Motor neuron (in vitro differentiated cells): ENCODE data around the gene IFI35. TPM values are rescaled to one million over a fixed set of nuclear protein-coding genes. Genes with fewer than 3 reads are reported as not detected.
A peak's percentile ranks its signal among the peaks of the same experiment; 100 is the strongest.
"Not testable (repeated sequence)": the region's sequence is repeated elsewhere in the genome, so short reads cannot be mapped to it uniquely, and the experiment has no call there.

Experiments
- ATAC-seq, 8 experiments: fragments of 200-7000 bp; cut with Tn5 transposase; replicated peaks in 6 of 8; 2 replicates each; pipeline ENCODE4 v1.8.0; 2021; ENCODE audit warnings: mild to moderate bottlenecking in 8 of 8, moderate library complexity in 8 of 8
- H3K27ac ChIP-seq, 2 donors: fragments of 250-450 bp; sonication (Bioruptor Pico); 2 replicates each; pipeline ENCODE4 v1.9.0; 2021; ENCODE audit warnings: antibody characterized with exemption in 2 of 2, mild to moderate bottlenecking in 2 of 2, moderate library complexity in 1 of 2
- H3K4me1 ChIP-seq, 2 donors: fragments of 250-450 bp; sonication (Bioruptor Pico); replicated peaks in 1 of 2; 2 replicates each; pipeline ENCODE4 v1.6.1; 2021; ENCODE audit warnings: antibody characterized with exemption in 2 of 2, mild to moderate bottlenecking in 2 of 2, moderate library complexity in 1 of 2
- H3K4me3 ChIP-seq, 5 donors: fragments of 250-450 bp; sonication (Bioruptor Pico); 2 replicates each; pipeline ENCODE4 v1.9.0; 2021; ENCODE audit warnings: antibody characterized with exemption in 5 of 5, mild to moderate bottlenecking in 5 of 5, moderate library complexity in 4 of 5
- WGBS, 10 experiments: fragments of 450-650 bp; shearing (Covaris generic); methylation state at CpG; one replicate each; pipeline ENCODE4 v1.0.0; 2022; 5-methylcytosine and 5-hydroxymethylcytosine counted together
- in situ Hi-C, 9 experiments: fragments of 400-800 bp; cut with MboI; loops; one replicate each; pipeline ENCODE4 v1.15.0; 2021; ENCODE audit warnings: low sequenced_read_pairs in 9 of 9, low pct_unique_long_range_greater_than_20kb in 2 of 9; ENCODE audit not compliant: unreplicated experiment in 9 of 9
- total RNA-seq, 8 experiments: library from RNA; unstranded; fragments of 300-600 nt; gene quantifications; 2 replicates each; pipeline versions ENCODE4 v1.2.3 to v1.2.4, GENCODE V29; 2022

Gene IFI35
- total RNA-seq, 8 experiments from 2014 or later: 0.76 to 57.9 (median 10.7) TPM; not detected in 1

DNA sequence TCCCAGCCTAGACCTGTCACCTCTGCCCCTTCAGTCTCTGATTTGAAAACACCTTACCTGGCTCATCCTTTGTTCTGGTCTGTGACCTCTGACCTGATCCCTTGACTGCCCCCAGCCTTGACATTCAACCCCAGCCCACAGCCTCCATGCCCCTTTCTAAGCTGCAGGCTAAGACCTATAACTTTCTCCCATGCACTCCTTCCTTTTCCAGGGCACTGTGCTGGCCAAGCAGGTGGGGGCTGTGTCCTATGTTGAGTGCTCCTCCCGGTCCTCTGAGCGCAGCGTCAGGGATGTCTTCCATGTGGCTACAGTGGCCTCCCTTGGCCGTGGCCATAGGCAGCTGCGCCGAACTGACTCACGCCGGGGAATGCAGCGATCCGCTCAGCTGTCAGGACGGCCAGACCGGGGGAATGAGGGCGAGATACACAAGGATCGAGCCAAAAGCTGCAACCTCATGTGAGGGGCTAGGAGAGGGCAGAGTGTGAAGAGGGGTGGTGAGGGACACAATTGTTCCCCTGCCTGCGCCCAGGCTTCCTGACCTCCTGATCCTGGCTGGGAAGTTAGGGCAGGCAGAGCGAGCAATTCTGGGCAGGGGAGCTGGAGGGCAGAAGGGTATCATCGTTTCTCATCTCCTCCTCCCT lies 21.8 kb downstream of the IFI35 start:
- 80 to 92% (median 82%) methylated on average over 1 to 14 of the region's 17 CpGs; no CpG with 5 or more reads in 3 of the 10 experiments for WGBS, 10 experiments
- Histone ChIP-seq H3K27ac (no peak overlapping the region), H3K4me1 (peaks cover 23 to 29% of the 10 kb centered on the region in 2 donors), H3K4me3 (no peak overlapping the region)
- in situ Hi-C loops: no loop called here
- ATAC-seq: no peak

DNA sequence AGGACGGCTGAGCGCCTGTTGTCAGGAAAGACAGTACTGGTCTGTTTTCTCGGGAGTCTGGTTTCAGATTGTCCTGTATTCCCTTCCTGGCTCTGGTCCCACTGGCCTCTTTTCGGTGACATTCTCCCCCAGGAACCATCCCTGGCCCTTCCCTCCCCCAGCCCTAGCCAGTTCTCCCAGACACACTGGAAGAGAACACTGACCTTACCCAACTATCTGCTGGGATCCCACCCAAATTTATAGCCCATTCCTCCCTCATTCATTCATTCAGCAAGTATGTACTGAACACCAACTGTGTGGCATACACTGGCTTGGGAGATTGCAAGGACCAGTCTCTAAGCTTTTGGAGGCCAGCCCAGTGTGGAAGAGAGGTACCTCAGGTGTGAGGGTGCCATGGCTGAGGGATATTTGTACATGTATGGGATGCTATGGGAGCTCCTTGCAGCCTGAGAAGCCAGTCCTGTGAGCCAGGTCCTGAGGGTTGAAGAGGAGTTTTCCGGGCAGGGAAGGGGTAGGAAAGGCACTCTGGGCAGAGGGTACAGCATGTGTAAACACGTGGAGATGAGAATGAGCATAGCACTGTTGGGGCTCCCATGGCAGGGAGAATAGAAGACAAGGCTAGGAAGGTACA lies 23.7 kb downstream of the IFI35 start:
- in situ Hi-C loops: no loop called here
- 56 to 89% (median 75%) methylated on average over 1 to 5 of the region's 6 CpGs; no CpG with 5 or more reads in 4 of the 10 experiments for WGBS, 10 experiments
- Histone ChIP-seq H3K4me3 (no peak overlapping the region), H3K4me1 (peaks cover 43 to 46% of the 10 kb centered on the region in 2 donors), H3K27ac (no peak overlapping the region)
- no peak for ATAC-seq

DNA sequence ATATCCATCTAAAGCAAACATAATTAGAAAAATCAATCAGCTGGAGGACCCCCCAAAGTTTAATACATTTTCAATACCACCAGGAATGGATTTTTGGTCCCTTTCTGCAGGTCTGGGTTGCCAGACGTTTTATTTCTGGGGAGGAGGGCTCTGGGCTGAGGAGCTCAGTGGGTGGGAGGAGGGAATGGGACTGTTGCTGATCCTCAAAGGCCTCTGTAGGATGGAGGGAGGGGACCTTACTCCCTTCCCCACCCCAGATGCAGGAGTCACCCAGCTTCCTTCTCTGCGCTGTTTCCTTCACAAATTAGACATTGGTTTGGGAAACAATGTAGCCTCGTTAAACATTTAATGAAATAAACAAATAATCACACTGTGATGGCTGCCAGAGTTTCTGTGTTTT lies 25.1 kb downstream of the IFI35 start:
- in situ Hi-C loops: no loop called here
- H3K4me1 ChIP-seq: peaks cover 47 to 49% of the 10 kb centered on the region in 2 donors

DNA sequence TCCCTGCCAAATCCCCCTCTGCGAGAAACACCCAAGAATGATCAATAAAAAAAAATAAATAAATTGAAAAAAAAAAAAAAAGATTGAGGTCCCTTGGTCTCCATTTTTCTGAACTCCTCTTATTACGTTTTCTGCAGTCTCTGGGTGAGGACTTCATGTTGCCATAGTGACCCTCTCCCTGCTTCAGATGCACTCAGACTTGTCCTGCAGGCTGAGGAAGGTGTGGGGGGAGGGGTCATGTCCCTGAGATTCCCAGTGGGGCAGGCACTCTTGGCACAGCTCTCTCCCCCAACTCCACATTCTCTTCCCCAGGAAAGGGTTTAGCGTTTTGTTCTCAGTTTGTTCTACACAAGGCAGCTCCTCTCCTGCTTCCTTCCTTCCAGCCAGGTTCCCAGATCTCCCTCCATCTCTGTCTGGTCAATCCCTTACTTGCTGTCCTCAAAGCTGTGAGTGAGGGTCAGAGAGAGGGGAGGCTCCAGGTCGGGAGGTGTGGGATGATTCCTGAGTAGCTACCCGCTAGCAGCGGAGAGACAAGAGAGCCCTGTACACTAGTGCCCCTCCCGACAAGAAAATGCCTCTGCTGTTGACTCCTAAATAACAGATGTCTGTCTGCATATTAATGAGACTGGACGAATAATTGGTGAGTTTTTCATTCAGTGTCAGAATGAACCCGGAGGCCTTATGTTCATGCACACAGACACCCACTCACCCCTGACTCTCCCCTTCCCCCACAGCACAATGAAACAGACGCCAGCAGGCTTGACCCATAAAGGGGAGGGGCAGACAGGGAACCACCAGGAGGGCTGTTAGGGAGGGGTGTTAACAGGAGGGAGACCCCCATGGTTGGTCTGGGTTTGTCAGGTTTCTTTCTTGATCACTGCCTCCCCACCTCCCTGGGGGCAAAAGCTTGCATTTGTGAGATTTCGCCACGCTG lies 27.6 kb downstream of the IFI35 start:
- ATAC-seq: peak; percentile 49 to 92 (median 71)
- Histone ChIP-seq H3K4me1 (peaks cover 53% of the 10 kb centered on the region in 2 donors), H3K27ac (peak overlapping the region; percentile 81 to 85), H3K4me3 (no peak overlapping the region)
- WGBS, 10 experiments: 0 to 100% (median 24%) methylated on average over 1 to 4 of the region's 12 CpGs; no CpG with 5 or more reads in 1 of the 10 experiments
- in situ Hi-C loops: no loop called here

More for the DNA sequence above, 25.1 kb downstream of the IFI35 start:
- Histone ChIP-seq H3K4me3 (no peak overlapping the region), H3K27ac (no peak overlapping the region)
- 40 to 100% (median 100%) methylated on average over 1 to 2 of the region's 3 CpGs; no CpG with 5 or more reads in 3 of the 10 experiments for WGBS, 10 experiments
- ATAC-seq: no peak

DNA sequence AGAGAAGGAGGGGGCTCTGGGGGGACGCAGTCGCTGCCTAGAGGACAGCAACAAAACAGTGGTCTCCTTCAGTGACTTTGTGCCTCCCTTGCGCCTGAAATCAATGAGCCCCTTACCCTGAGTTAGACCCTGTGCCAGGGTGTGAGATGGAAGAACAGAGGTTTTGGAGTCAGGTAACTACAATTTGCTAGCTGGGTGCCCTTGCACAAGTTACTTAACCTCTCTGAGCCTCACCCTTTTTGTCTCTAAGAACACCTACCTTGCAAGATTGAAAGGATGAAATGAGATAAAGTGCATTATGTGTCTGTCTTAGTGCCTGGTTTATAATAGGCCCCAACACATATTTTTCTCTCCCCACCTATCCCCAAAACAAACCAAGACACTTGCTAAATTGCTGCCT lies 28.3 kb downstream of the IFI35 start:
- in situ Hi-C loops: no loop called here
- peaks cover 54 to 58% of the 10 kb centered on the region in 2 donors for H3K4me1 ChIP-seq
- no peak for ATAC-seq
- H3K4me3 ChIP-seq: no peak overlapping the region
- 0 to 100% methylated on average over 1 of the region's 3 CpGs; no CpG with 5 or more reads in 8 of the 10 experiments for WGBS, 10 experiments
- H3K27ac ChIP-seq: peak overlapping the region; percentile 81 to 85

DNA sequence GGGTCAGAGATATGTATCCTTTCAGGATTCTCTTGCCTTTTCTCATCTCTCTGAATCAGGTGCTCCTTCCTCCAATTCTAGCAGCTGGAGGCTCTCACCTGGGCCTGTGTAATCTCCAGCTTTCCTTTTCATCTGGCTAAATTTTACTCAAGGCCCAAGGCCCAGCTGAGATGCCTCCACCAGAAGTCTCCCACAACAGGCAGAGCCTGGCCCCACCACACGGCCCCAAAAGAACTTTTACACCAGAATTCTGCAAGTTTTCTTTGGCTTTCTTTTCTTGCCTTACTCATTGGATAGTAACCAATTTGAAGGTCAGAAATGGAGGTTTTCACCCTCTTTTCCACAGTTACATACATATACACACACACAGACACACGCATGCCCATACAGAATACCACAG lies 33.1 kb downstream of the IFI35 start:
- Histone ChIP-seq H3K4me3 (no peak overlapping the region), H3K27ac (no peak overlapping the region), H3K4me1 (peaks cover 61 to 67% of the 10 kb centered on the region in 2 donors)
- ATAC-seq: no peak
- WGBS, 10 experiments: 50 to 100% (median 95%) methylated on average over 1 to 2 of the region's 2 CpGs; no CpG with 5 or more reads in 2 of the 10 experiments
- in situ Hi-C loops: no loop called here

DNA sequence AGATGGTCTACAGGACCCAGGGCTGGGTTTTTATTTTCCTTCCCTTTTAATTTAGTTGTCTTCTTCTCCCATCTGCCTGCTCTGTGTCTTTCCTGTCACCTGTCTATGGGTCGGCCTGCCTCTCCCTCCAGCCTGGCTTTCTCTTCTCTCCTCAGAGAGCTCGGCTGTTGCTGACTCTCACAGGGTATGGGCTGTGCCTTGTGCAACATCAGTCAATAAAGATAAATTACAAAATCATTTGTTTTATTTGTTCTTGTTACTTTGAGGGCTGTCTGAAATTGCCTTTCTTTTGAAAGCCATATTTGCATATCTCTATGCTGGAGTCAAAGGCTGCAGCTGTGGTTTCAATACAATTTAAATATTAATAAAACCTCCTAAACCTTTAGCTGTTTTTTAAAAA lies 34.1 kb downstream of the IFI35 start:
- in situ Hi-C loops: no loop called here
- peak overlapping the region in 1 of 2 donors; percentile 46 for H3K27ac ChIP-seq
- H3K4me3 ChIP-seq: no peak overlapping the region
- peaks cover 53 to 57% of the 10 kb centered on the region in 2 donors for H3K4me1 ChIP-seq
- peak in 5 of 8 experiments; percentile 7 to 59 (median 56) for ATAC-seq
- WGBS, 10 experiments: 0 to 80% (median 23%) methylated on average over 1 to 2 of the region's 2 CpGs; no CpG with 5 or more reads in 2 of the 10 experiments

DNA sequence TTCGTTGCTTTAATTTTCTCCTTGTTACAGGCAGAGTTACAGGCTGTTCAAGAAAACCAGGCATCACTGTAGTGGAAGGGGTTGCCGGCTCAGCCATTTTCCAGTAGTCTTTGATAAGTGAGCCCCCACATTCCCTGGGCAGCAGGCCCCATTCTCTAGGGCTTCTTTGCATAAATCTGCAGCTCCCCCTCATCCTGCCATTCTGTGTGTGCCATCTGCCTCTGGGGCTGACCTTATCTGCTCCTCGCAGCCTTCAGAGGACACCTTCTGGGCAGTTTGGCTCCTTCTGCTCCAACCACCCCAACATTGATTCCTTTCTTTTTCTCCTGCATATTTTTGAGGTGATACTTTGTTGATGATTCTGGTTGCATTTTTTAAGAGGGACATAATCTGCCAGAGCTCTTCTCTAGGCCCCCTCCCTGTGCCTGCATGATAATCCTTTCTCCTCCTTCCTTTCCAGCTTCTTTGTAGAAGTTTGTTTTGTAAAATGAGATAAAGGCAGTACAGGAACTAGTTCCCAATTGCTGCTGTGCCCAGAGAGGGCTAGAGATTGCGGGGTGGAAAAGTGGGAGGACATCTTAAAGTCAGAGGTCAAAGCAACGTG lies 35.5 kb downstream of the IFI35 start:
- Histone ChIP-seq H3K4me3 (no peak overlapping the region), H3K27ac (no peak overlapping the region), H3K4me1 (peaks cover 44% of the 10 kb centered on the region in 2 donors)
- WGBS, 10 experiments: 20 to 100% (median 50%) methylated on average over 1 to 5 of the region's 5 CpGs; no CpG with 5 or more reads in 1 of the 10 experiments
- in situ Hi-C loops: no loop called here
- peak in 1 of 8 experiments; percentile 14 for ATAC-seq

DNA sequence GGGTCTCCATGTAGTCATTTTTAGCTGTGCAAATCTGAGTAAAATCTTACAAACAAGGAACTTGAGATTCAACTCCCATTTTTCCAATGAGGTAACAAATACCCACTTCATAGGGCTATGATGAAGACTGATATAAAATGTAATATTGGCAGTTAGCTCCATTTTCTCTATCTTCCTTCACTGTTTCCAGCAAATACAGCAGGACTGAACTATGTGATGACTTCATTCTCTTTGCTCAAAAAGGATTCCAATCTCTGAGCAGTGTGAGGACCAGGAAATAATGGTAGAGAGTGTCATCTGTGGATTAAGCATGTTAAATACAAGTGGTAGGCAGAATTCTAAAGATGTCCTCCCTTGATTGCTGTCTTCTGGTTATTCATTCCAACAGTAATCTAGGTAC lies 36.7 kb downstream of the IFI35 start:
- no peak overlapping the region for H3K27ac ChIP-seq
- peak in 1 of 8 experiments; percentile 62 for ATAC-seq
- in situ Hi-C loops: no loop called here
- peaks cover 32% of the 10 kb centered on the region in 2 donors for H3K4me1 ChIP-seq
- no peak overlapping the region for H3K4me3 ChIP-seq

DNA sequence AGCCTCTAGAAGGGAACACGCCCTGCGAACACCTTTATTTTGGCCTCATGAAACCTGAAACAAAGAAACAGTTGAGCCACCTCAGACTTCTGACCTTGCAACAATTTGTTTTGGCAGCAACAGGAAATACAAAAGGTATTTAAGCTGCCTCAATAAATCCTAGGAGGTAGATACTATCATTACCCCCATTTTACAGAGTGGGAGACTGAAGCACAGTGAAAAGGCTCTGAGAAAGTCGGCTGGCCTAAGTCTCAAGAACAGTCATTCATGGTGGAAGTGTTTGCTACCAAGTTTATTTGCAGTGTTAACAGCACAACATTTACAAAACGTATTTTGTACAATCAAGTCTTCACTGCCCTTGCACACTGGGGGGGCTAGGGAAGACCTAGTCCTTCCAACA lies 37.4 kb downstream of the IFI35 start:
- no peak for ATAC-seq
- in situ Hi-C loops: no loop called here
- H3K27ac ChIP-seq: no peak overlapping the region
- WGBS, 10 experiments: 50 to 97% (median 94%) methylated on average over 1 to 4 of the region's 4 CpGs; no CpG with 5 or more reads in 1 of the 10 experiments
- peaks cover 31 to 32% of the 10 kb centered on the region in 2 donors for H3K4me1 ChIP-seq
- H3K4me3 ChIP-seq: no peak overlapping the region

DNA sequence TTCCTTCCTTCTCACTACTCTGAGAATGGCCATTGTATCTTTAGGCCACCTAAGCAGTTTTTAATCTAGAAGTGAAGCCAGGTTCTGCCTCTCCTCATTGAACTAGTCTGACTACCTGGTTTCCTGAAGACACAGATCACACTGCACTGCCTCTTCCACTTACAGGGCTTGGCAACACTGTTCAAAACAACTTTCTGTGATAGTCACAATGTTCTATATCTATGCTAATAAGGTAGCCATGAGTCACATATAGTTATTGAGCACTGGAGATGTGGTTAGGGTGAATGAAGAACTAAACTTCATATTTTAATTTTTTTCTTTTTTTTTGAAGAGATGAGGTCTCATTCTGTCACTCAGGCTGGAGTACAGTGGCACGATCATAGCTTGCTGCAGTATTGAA lies 45.4 kb downstream of the IFI35 start:
- peak in 2 of 8 experiments; percentile 35 to 74 for ATAC-seq
- H3K27ac ChIP-seq: no peak overlapping the region
- 80 to 100% (median 100%) methylated on average over 1 of the region's 1 CpG; no CpG with 5 or more reads in 5 of the 10 experiments for WGBS, 10 experiments

DNA sequence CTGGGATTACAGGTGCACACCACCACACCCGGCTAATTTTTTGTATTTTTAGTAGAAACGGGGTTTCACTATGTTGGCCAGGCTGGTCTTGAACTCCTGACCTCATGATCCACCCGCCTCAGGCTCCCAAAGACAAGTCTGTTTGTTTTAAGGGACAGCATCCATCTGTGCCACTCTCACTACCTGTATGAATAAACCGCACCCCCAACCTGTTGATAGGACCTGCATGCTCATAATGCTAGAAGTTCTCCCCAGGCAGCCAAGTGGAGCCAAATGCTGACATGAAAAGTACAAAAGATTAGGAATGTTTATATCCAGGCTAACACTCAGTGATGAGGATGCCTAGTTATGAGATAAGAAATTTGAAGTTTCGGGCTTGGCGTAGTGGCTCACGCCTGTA lies 46.4 kb downstream of the IFI35 start:
- H3K4me1 ChIP-seq, ATAC-seq, in situ Hi-C loops, H3K4me3 ChIP-seq, H3K27ac ChIP-seq: not testable (repeated sequence)
- 80 to 100% (median 97%) methylated on average over 1 to 4 of the region's 7 CpGs; no CpG with 5 or more reads in 6 of the 10 experiments for WGBS, 10 experiments

More for the DNA sequence above, 45.4 kb downstream of the IFI35 start:
- Histone ChIP-seq H3K4me1 (no peaks in the 10 kb centered on the region), H3K4me3 (no peak overlapping the region)
- in situ Hi-C loops: no loop called here
